IMR-90 (cell line): ENCODE results near the gene PPT2. TPM values are rescaled to one million over a fixed set of nuclear protein-coding genes. Genes with fewer than 3 reads are reported as not detected.

Source experiments
- ATAC-seq: fragments of 200-7000 bp; cut with Tn5 transposase; 2 replicates; pipeline ENCODE4 v1.9.1; 2020; ENCODE audit warnings: low read depth, mild to moderate bottlenecking, moderate library complexity
- Bru-seq: library from RNA; stranded (reverse); fragments of 400-500 nt; gene quantifications from one replicate; lab custom pipeline; 2021; lab: Mats Ljungman, UMichigan
- BruChase-seq, 2 experiments: library from RNA; stranded (reverse); fragments of 400-500 nt; gene quantifications; one replicate each; lab custom pipeline; 2021; lab: Mats Ljungman, UMichigan
- BruUV-seq: library from RNA; stranded (reverse); fragments of 400-500 nt; replicated peaks from 2 replicates; lab custom pipeline; 2021; lab: Mats Ljungman, UMichigan
- CTCF ChIA-PET: fragments of 300-600 bp; formaldehyde crosslinking; extraction: SDS; loops from one replicate; lab custom pipeline; 2021; ENCODE audit warnings: antibody characterized with exemption; lab: Yijun Ruan, JAX
- POLR2A ChIA-PET: fragments of 300-600 bp; sonication (Branson Sonifier 250); formaldehyde crosslinking; loops from one replicate; lab custom pipeline; 2022; ENCODE audit warnings: antibody characterized with exemption; ENCODE audit not compliant: unreplicated experiment; lab: Charles Lee
- DNase-seq: peaks from one replicate; pipeline ENCODE4 v3.0.0; 2013
- H2AFZ ChIP-seq: replicated peaks from 2 replicates; pipeline ENCODE3; 2013; ENCODE audit warnings: low read length, mild to moderate bottlenecking; ENCODE audit not compliant: poor library complexity
- H2AK5ac ChIP-seq: 2 replicates; pipeline ENCODE4 v1.6.1; 2013; ENCODE audit warnings: low read depth, low read length, inconsistent platforms
- H2AK9ac ChIP-seq: replicated peaks from 2 replicates; pipeline ENCODE3; 2013; ENCODE audit warnings: mild to moderate bottlenecking, low read depth, low read length, moderate library complexity; ENCODE audit not compliant: poor library complexity
- H2BK120ac ChIP-seq: 2 replicates; pipeline ENCODE4 v1.6.1; 2013; ENCODE audit warnings: low read depth, low read length, inconsistent platforms
- H2BK15ac ChIP-seq: 3 replicates; pipeline ENCODE4 v1.6.1; 2013; ENCODE audit warnings: low read depth, low read length, inconsistent platforms
- H2BK20ac ChIP-seq: 2 replicates; pipeline ENCODE4 v1.6.1; 2013; ENCODE audit warnings: low read depth, mild to moderate bottlenecking, inconsistent platforms, low read length, moderate library complexity
- H2BK5ac ChIP-seq: 2 replicates; pipeline ENCODE4 v1.6.1; 2013; ENCODE audit warnings: mild to moderate bottlenecking, low read depth, low read length, inconsistent platforms; ENCODE audit not compliant: poor library complexity, severe bottlenecking
- H3K14ac ChIP-seq: replicated peaks from 2 replicates; pipeline ENCODE4 v1.6.1; 2013; ENCODE audit warnings: low read depth, low read length, inconsistent platforms
- H3K18ac ChIP-seq: 2 replicates; pipeline ENCODE4 v1.6.1; 2013; ENCODE audit warnings: low read depth, low read length, control low read depth
- H3K23ac ChIP-seq: 2 replicates; pipeline ENCODE4 v1.6.1; 2013; ENCODE audit warnings: low read depth, low read length, inconsistent platforms
- H3K27ac ChIP-seq: 2 replicates; pipeline ENCODE4 v1.5.1; 2013; ENCODE audit warnings: mild to moderate bottlenecking, control low read depth, low read length; ENCODE audit not compliant: insufficient read depth
- H3K27me3 ChIP-seq: 2 replicates; pipeline ENCODE4 v1.6.1; 2013; ENCODE audit warnings: low read length; ENCODE audit not compliant: control insufficient read depth, insufficient read depth
- H3K36me3 ChIP-seq: 2 replicates; pipeline ENCODE4 v1.6.1; 2013; ENCODE audit warnings: low read length, mixed read lengths; ENCODE audit not compliant: control insufficient read depth, insufficient read depth
- H3K4ac ChIP-seq: 2 replicates; pipeline ENCODE4 v1.6.1; 2013; ENCODE audit warnings: low read depth, low read length, inconsistent platforms
- H3K4me1 ChIP-seq: 2 replicates; pipeline ENCODE4 v1.6.1; 2013; ENCODE audit warnings: low read length, mixed read lengths; ENCODE audit not compliant: control insufficient read depth, insufficient read depth
- H3K4me2 ChIP-seq: 2 replicates; pipeline ENCODE4 v1.6.1; 2013; ENCODE audit warnings: low read depth, mild to moderate bottlenecking, control low read depth, low read length, moderate library complexity
- H3K4me3 ChIP-seq: 2 replicates; pipeline ENCODE4 v1.5.1; 2013; ENCODE audit warnings: low read depth, mild to moderate bottlenecking, control low read depth, low read length, moderate library complexity; ENCODE audit not compliant: insufficient read depth
- H3K56ac ChIP-seq: 2 replicates; pipeline ENCODE4 v1.6.1; 2013; ENCODE audit warnings: low read length, inconsistent platforms; ENCODE audit not compliant: insufficient read depth; ENCODE audit errors: extremely low read depth
- H3K79me1 ChIP-seq, 2 experiments: 2 replicates each; pipeline ENCODE4 v1.6.1; 2013; ENCODE audit warnings: low read length in 2 of 2, inconsistent platforms in 1 of 2, low read depth in 1 of 2
- H3K9ac ChIP-seq: 2 replicates; pipeline ENCODE4 v1.6.1; 2013; ENCODE audit warnings: low read depth, low read length, control low read depth
- H3K9me1 ChIP-seq: 2 replicates; pipeline ENCODE4 v1.6.1; 2013; ENCODE audit warnings: low read length, inconsistent platforms; ENCODE audit not compliant: insufficient read depth
- H3K9me3 ChIP-seq: 2 replicates; pipeline ENCODE4 v1.6.1; 2013; ENCODE audit warnings: low read length; ENCODE audit not compliant: control insufficient read depth, insufficient read depth
- H4K20me1 ChIP-seq: 2 replicates; pipeline ENCODE4 v1.6.1; 2013; ENCODE audit warnings: low read length, inconsistent platforms; ENCODE audit not compliant: insufficient read depth
- H4K5ac ChIP-seq: 2 replicates; pipeline ENCODE4 v1.6.1; 2013; ENCODE audit warnings: mild to moderate bottlenecking, low read depth, low read length, control low read depth
- H4K8ac ChIP-seq, 2 experiments: 2 replicates each; pipeline ENCODE4 v1.6.1; 2013; ENCODE audit warnings: low read depth in 2 of 2, low read length in 2 of 2, control low read depth in 1 of 2, inconsistent platforms in 1 of 2
- H4K91ac ChIP-seq: 2 replicates; pipeline ENCODE4 v1.6.1; 2013; ENCODE audit warnings: low read depth, low read length, inconsistent platforms; ENCODE audit not compliant: insufficient read depth
- BHLHE40 ChIP-seq: fragments of 150-350 bp; IDR thresholded peaks from 2 replicates; pipeline ENCODE4 v1.6.1; 2016; ENCODE audit warnings: mild to moderate bottlenecking, low read depth, low read length
- CEBPB ChIP-seq: IDR thresholded peaks from 2 replicates; pipeline ENCODE4 v1.6.1; 2012; ENCODE audit warnings: low read depth, low read length, improper control_type of control experiment
- CHD1 ChIP-seq: IDR thresholded peaks from 2 replicates; pipeline ENCODE4 v1.6.1; 2012; ENCODE audit warnings: low read depth, low read length, improper control_type of control experiment
- FOS ChIP-seq: fragments of 150-350 bp; IDR thresholded peaks from 2 replicates; pipeline ENCODE4 v1.6.1; 2016; ENCODE audit warnings: low read depth, low read length
- MAZ ChIP-seq: IDR thresholded peaks from 2 replicates; pipeline ENCODE4 v1.6.1; 2012; ENCODE audit warnings: low read depth, mild to moderate bottlenecking, low read length, improper control_type of control experiment, moderate library complexity, borderline replicate concordance
- POLR2A ChIP-seq: IDR thresholded peaks from 2 replicates; pipeline ENCODE4 v1.6.1; 2012; ENCODE audit warnings: mild to moderate bottlenecking, low read depth, low read length
- RAD21 ChIP-seq: IDR thresholded peaks from 2 replicates; pipeline ENCODE4 v1.6.1; 2012; ENCODE audit warnings: low read length, improper control_type of control experiment
- RCOR1 ChIP-seq: IDR thresholded peaks from 2 replicates; pipeline ENCODE4 v1.6.1; 2012; ENCODE audit warnings: mild to moderate bottlenecking, low read length, improper control_type of control experiment; ENCODE audit not compliant: insufficient replicate concordance
- SMC3 ChIP-seq: fragments of 150-350 bp; IDR thresholded peaks from 2 replicates; pipeline ENCODE4 v1.6.1; 2016; ENCODE audit warnings: low read depth, mild to moderate bottlenecking, antibody characterized with exemption, low read length, moderate library complexity
- WGBS, 2 experiments: methylation state at CpG; one replicate each; pipeline versions ENCODE4 v1.1.5 to v1.1.7; 2013; ENCODE audit warnings: missing lambda C conversion rate in 2 of 2; ENCODE audit not compliant: insufficient read length in 1 of 2; ENCODE audit errors: extremely low coverage in 2 of 2; 5-methylcytosine and 5-hydroxymethylcytosine counted together
- dilution Hi-C: fragments of 300-500 bp; cut with HindIII; formaldehyde crosslinking; loops from one replicate; pipeline ENCODE4 v1.14.3; 2018; ENCODE audit warnings: low sequenced_read_pairs; ENCODE audit not compliant: unreplicated experiment
- in situ Hi-C: fragments of 300-500 bp; cut with MboI; formaldehyde crosslinking; loops from 3 replicates; pipeline ENCODE4 v1.14.3; 2019; ENCODE audit warnings: low sequenced_read_pairs, inconsistent platforms, mixed read lengths
- intact Hi-C: fragments of 100-400 bp; cut with micrococcal nuclease; formaldehyde crosslinking; loops from 2 replicates; pipeline ENCODE4 v1.10.0; 2022
- long read RNA-seq: library from polyadenylated mRNA; unstranded; transcript quantifications from one replicate; pipeline ENCODE4 v2.0.0, GENCODE V29; 2021; ENCODE audit not compliant: unreplicated experiment
- polyA plus RNA-seq, 3 experiments: library from polyadenylated mRNA; depleted of rRNA; stranded (reverse); fragments of >200 nt; gene quantifications; 2 replicates each; pipeline ENCODE4 v1.2.3, GENCODE V29; 2012; ENCODE audit warnings: low replicate concordance in 1 of 3
- total RNA-seq: library from RNA; depleted of rRNA; stranded (reverse); fragments of >200 nt; gene quantifications from 2 replicates; pipeline ENCODE4 v1.2.3, GENCODE V29; 2012; rRNA removed
- TF ChIP-seq, protein P1 (sequence below): conservative IDR thresholded peaks from 2 replicates; pipeline ENCODE4 v1.5.1; 2012; ENCODE audit warnings: mild to moderate bottlenecking, low read depth, low read length, improper control_type of control experiment

PPT2 gene, protein sequence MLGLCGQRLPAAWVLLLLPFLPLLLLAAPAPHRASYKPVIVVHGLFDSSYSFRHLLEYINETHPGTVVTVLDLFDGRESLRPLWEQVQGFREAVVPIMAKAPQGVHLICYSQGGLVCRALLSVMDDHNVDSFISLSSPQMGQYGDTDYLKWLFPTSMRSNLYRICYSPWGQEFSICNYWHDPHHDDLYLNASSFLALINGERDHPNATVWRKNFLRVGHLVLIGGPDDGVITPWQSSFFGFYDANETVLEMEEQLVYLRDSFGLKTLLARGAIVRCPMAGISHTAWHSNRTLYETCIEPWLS
- total RNA-seq (2.2 and 3.2 TPM in 2 replicates), polyA plus RNA-seq (2012; rRNA removed) (16.2 and 18.7 TPM in 2 replicates), Bru-seq, nascent RNA (percentile 69 among the genes with signal in this experiment), BruChase-seq, experiment 1, labeled RNA remaining after a 6-hour chase (percentile 90 among the genes with signal in this experiment), BruChase-seq, experiment 2, labeled RNA remaining after a 2-hour chase (percentile 88 among the genes with signal in this experiment)
- 12.7 and 14.1 TPM in 2 replicates for polyA plus RNA-seq (2012; cell fraction: cytosol; rRNA removed)
- 40.2 and 46.8 TPM in 2 replicates for polyA plus RNA-seq (2012; cell fraction: nucleus; rRNA removed; ENCODE audit: low replicate concordance)
- long read RNA-seq, transcript PPT2-244 (9 exons, 2,053 nt), result major isoform, 6 of 15 reads
- long read RNA-seq, partial matches to known transcripts, result 8 of 15 reads
- long read RNA-seq, other reads (novel, unspliced or antisense), result 1 of 15 reads

DNA sequence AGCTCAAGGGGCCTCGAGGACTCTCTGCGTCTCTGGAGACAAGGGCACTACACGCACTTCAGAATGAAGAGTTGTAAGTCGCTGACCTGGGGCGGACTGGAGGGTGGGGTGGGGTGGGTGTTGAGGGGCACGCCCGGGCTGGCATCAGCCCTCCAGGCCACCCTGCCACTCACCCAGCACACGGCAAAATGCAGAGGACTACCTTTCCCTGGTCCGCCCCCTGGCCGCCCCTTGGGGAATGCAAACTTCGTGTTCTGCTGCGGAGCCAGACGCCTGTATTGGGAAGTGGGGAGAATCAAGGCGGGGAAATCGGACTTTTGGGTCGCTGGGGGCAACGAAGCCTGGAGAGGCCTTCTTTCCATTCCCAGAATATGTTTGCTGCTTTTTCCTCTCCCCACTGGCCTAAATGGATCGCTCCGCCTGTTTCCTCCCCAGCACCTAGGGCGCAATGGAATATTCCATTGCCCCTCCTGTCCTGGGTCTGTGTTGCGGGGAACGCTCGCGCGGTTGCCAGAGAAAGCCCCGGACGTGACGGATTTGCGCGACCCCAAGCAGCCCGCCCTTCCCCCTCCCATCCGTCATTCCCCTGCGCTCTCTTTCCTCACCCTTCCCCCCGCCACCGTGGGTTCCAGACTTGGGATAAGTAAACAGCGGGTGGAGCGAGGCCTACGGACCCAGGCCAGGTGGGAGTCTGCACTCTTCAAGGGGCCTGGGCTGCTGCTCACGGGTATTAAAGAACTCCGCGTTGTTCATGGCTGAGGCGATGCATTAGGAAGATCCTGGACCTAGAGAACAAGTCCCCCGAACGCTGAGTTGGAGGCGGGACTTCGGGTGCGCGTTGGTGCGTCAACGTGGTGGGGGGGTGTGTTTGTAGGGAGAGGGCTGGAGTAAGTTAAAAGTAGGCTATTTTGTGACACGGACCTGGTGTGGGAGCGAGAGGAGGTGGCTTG is at the start of gene PPT2:
TSS of gene PPT2 (plus strand) at position 578 of the 950 bp plus-strand sequence. CDS start 454 bp downstream, outside the sequence.
- Histone ChIP-seq H3K9me1 (0 out of 2 replicates have a peak, but pooled peaks cover 4% of the 10 kb centered on the region), H4K5ac (peak within 1 kb of the TSS; percentile 65), H3K23ac (peak within 1 kb of the TSS; percentile 96), H3K4me3 (peak within 1 kb of the TSS; percentile 67), H2BK20ac (peak within 1 kb of the TSS; percentile 79), H3K9ac (peak within 1 kb of the TSS; percentile 70), H3K9me3 (peaks cover 1% of the 10 kb centered on the region; the same call in 1 of the 2 replicates), H3K27me3 (no peaks in the 10 kb centered on the region; the same call in 1 of the 2 replicates), H3K4ac (peak within 1 kb of the TSS; percentile 84), H4K20me1 (no peaks in the 10 kb centered on the region), H2BK120ac (peak within 1 kb of the TSS; percentile 78), H2BK15ac (peak within 1 kb of the TSS; percentile 54; the same call in 2 of the 3 replicates), H3K18ac (peak within 1 kb of the TSS; percentile 46), H3K4me2 (peak within 1 kb of the TSS; percentile 79), H4K91ac (peak within 1 kb of the TSS; percentile 86), H3K56ac (peak within 1 kb of the TSS; percentile 78), H3K4me1 (peaks cover 23% of the 10 kb centered on the region), H3K14ac (peak within 1 kb of the TSS; percentile 90), H2AK5ac (peak within 1 kb of the TSS; percentile 69; the same call in 1 of the 2 replicates), H3K79me1 (peaks cover 6 to 34% of the 10 kb centered on the region in 2 experiments), H2AK9ac (peak within 1 kb of the TSS; percentile 98), H3K36me3 (peaks cover 12% of the 10 kb centered on the region), H2BK5ac (peak within 1 kb of the TSS; percentile 82), H3K27ac (peak within 1 kb of the TSS; percentile 84), H4K8ac (peak within 1 kb of the TSS; percentile 75 to 96), H2AFZ (peak within 1 kb of the TSS; percentile 96)
- in situ Hi-C loops, result no loop called here
- intact Hi-C loops, result loop anchor here (1.0 to 10.0 kb wide), 7 partner anchors 23 to 252 kb away; partner anchors contain the start of genes AGPAT1, SKIC2 and ZBTB12
- 5% methylated on average over 4 of the region's 52 CpGs; no CpG with 5 or more reads in 1 of the 2 experiments for WGBS, 2 experiments
- POLR2A ChIA-PET, result no interaction called here
- ATAC-seq, result peak; percentile 80
- DNase-seq, result peak; percentile 91
- TF ChIP-seq CHD1, result peak; percentile 23; the same call in 1 of the 2 replicates
- TF ChIP-seq, protein P1, sequence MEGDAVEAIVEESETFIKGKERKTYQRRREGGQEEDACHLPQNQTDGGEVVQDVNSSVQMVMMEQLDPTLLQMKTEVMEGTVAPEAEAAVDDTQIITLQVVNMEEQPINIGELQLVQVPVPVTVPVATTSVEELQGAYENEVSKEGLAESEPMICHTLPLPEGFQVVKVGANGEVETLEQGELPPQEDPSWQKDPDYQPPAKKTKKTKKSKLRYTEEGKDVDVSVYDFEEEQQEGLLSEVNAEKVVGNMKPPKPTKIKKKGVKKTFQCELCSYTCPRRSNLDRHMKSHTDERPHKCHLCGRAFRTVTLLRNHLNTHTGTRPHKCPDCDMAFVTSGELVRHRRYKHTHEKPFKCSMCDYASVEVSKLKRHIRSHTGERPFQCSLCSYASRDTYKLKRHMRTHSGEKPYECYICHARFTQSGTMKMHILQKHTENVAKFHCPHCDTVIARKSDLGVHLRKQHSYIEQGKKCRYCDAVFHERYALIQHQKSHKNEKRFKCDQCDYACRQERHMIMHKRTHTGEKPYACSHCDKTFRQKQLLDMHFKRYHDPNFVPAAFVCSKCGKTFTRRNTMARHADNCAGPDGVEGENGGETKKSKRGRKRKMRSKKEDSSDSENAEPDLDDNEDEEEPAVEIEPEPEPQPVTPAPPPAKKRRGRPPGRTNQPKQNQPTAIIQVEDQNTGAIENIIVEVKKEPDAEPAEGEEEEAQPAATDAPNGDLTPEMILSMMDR, result 0 out of 2 replicates have a peak, but pooled peaks have one; percentile 26
- TF ChIP-seq FOS, result no peak
- 0 out of 2 replicates have a peak, but pooled peaks have one; percentile 13 for TF ChIP-seq POLR2A
- TF ChIP-seq RCOR1, result no peak
- peak; percentile 93 for TF ChIP-seq BHLHE40
- peak; percentile 67; the same call in 1 of the 2 replicates for TF ChIP-seq MAZ
- peak; percentile 6; the same call in 1 of the 2 replicates for TF ChIP-seq CEBPB
- no peak for TF ChIP-seq RAD21
- TF ChIP-seq SMC3, result 0 out of 2 replicates have a peak, but pooled peaks have one; percentile 11
- BruUV-seq, result TSS peak; percentile 84
- dilution Hi-C loops, result no loop called here
- CTCF ChIA-PET, result interaction anchor here (1.0 to 1.1 kb wide), 2 partner anchors 39 to 44 kb away, joined by 3 read pairs; partner anchors contain the start of gene TNXB
